ENCODE data around the gene HEPHL1.

HEPHL1 gene

DNA sequence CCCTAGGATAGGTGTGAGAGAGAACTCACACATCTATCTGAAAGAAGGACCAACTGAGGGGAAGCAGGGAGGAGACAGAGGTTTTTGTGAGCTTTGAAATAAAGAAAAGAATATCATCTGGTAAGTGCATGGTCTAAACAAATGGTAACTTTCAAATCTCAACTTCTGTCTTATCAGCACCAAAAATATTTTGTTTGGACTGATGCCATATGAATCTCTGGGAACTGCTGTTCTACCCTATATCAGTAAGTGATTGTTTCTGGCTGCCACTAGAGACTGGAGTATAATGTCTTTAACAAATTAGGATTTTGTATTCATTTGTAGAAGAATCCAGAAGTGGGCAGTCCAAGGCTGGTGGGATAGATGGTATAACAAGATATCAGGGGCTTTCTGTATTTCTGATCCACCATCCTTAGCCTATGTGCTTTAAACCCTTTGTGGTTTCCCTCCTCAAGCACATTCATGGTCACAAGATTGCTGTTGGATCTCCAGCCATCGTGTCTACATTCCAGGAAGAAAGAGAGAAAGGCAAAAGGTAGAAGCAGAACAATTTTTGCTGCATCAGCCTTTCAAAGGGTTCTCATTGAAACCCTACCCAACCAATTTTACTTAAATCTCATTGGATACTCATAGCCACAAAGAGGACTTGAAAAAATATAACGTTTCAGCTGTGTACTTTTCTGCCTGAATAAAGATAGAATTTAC is 4.7 kb downstream of the HEPHL1 start:
- DNase-seq, result no peak
- no peaks in the 10 kb centered on the region for H3K27me3 ChIP-seq
- intact Hi-C loops (cut with DNase I; ENCODE audit: low total_unique reads), result no loop called here
- no peaks in the 10 kb centered on the region for H3K36me3 ChIP-seq
- TF ChIP-seq, protein P1, sequence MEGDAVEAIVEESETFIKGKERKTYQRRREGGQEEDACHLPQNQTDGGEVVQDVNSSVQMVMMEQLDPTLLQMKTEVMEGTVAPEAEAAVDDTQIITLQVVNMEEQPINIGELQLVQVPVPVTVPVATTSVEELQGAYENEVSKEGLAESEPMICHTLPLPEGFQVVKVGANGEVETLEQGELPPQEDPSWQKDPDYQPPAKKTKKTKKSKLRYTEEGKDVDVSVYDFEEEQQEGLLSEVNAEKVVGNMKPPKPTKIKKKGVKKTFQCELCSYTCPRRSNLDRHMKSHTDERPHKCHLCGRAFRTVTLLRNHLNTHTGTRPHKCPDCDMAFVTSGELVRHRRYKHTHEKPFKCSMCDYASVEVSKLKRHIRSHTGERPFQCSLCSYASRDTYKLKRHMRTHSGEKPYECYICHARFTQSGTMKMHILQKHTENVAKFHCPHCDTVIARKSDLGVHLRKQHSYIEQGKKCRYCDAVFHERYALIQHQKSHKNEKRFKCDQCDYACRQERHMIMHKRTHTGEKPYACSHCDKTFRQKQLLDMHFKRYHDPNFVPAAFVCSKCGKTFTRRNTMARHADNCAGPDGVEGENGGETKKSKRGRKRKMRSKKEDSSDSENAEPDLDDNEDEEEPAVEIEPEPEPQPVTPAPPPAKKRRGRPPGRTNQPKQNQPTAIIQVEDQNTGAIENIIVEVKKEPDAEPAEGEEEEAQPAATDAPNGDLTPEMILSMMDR (IDR thresholded peaks at IDR 0.05), result no peak
- H3K9me3 ChIP-seq, result no peaks in the 10 kb centered on the region
- no peak overlapping the region for H3K27ac ChIP-seq
- no peak overlapping the region for H3K4me3 ChIP-seq
- peaks cover 0 to 12% (median 0%) of the 10 kb centered on the region in 4 donors for H3K4me1 ChIP-seq

DNA sequence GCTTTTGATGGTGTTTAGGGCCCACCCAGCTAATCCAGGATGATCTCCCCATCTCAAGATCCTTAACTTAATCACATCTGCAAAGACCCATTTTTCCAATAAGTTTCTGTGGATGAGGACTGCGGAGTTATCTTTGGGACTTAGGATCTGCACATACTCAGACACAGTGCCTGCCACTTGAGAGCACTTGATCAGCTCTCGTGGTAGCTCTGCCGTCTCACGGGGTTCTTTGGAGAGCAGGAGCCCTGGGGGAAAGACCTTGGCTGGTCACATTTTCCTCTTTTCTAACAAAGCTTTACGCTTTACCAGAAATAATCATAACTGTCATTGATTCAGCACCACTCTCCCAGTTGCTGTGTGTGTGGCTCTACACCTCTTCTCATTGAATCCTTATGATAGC is 6.1 kb downstream of the HEPHL1 start:
- TF ChIP-seq, protein P1 (IDR thresholded peaks at IDR 0.05), result no peak
- Histone ChIP-seq H3K27ac (no peak overlapping the region), H3K36me3 (no peaks in the 10 kb centered on the region), H3K4me1 (no peaks in the 10 kb centered on the region), H3K27me3 (no peaks in the 10 kb centered on the region), H3K9me3 (no peaks in the 10 kb centered on the region), H3K4me3 (no peak overlapping the region)
- DNase-seq, result no peak
- intact Hi-C loops (cut with DNase I; ENCODE audit: low total_unique reads), result no loop called here

DNA sequence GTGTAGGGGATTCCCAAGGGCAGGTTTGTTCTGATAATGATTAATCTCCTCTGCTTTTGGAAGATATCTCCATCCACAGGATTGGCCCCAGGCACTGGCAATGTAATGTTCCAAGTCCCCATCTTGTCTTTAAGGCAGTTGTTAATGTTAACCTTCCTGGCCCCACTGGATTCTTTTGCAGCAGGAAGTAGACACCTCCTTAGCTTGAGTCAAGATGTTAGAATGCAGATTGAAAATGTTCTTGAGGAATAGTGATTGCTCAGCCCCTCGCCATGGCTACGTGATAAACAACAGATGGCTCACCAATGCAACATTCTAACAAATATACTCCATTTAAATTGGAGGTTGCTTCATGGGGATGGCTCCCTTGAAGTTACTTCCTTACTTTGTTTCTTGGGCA is 7.3 kb downstream of the HEPHL1 start:
- no peak overlapping the region for H3K27ac ChIP-seq
- no peak for DNase-seq
- TF ChIP-seq, protein P1 (IDR thresholded peaks at IDR 0.05), result no peak
- H3K4me3 ChIP-seq, result no peak overlapping the region
- no peaks in the 10 kb centered on the region for H3K9me3 ChIP-seq
- no peaks in the 10 kb centered on the region for H3K36me3 ChIP-seq
- H3K27me3 ChIP-seq, result no peaks in the 10 kb centered on the region
- intact Hi-C loops (cut with DNase I; ENCODE audit: low total_unique reads), result no loop called here
- no peaks in the 10 kb centered on the region for H3K4me1 ChIP-seq

DNA sequence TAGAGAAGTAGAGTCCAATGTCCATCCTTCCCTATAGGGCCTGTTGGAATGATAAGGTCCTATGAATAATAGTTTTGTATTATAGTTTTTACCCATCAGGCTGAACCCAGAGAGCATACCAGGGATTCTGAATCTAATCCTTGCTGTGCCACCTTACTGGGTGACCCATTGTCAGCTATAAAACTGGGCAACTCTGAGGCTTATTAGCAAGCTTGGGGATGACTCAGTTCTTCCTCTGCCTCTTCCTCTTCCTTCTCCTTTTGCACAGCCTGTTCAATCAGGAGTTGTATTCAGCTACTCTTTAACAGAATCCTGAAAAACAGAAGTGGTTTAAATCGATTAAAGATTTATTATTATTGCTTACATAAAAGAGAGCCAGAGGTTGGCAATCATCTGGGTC is 8.9 kb downstream of the HEPHL1 start:
- intact Hi-C loops (cut with DNase I; ENCODE audit: low total_unique reads), result no loop called here
- Histone ChIP-seq H3K9me3 (no peaks in the 10 kb centered on the region), H3K27ac (no peak overlapping the region), H3K36me3 (no peaks in the 10 kb centered on the region), H3K4me1 (no peaks in the 10 kb centered on the region), H3K4me3 (no peak overlapping the region), H3K27me3 (no peaks in the 10 kb centered on the region)
- TF ChIP-seq, protein P1 (IDR thresholded peaks at IDR 0.05), result no peak
- DNase-seq, result no peak

DNA sequence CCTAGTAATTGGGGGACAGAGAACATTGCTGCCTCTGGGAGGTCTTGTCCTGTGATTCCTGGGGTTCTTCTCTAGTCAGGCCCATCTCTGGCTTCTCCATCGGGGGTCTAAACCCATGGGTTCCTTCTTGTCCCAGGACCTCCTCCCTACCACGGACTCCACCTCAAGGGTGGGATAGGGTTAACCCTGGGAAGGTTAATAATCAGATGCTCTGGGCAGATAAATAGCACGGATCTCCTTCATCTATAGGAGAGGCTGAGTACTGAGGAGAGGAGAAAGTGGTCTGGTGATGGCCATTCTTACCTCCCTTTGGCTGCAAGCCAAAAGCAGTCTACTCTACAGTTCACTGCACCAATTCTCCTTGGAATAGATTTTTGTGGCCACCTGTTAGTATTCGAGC is 10.5 kb downstream of the HEPHL1 start:
- no peak for DNase-seq
- no peak overlapping the region for H3K27ac ChIP-seq
- no peaks in the 10 kb centered on the region for H3K9me3 ChIP-seq
- no peak overlapping the region for H3K4me3 ChIP-seq
- H3K36me3 ChIP-seq, result no peaks in the 10 kb centered on the region
- TF ChIP-seq, protein P1 (IDR thresholded peaks at IDR 0.05), result no peak
- intact Hi-C loops (cut with DNase I; ENCODE audit: low total_unique reads), result no loop called here
- H3K27me3 ChIP-seq, result no peaks in the 10 kb centered on the region
- H3K4me1 ChIP-seq, result no peaks in the 10 kb centered on the region

DNA sequence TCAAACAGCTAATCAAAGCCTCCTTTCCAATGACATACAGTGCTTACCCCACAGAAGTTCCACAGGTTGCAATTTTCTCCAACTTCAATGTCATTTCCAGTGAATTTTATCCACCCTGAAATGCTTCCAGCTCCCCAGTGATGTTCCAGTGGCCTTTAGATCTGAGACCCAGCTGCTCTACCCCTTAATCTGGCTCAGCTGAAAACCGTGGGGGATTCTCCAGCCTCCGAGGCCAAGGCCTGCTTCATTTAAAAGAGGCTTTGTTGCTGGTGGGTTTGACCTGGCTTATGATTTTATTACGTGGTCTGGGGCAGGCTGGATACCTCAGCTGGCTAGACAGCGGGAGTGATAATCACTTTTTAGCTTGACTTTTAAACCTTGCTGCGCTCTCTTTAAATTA is 10.9 kb downstream of the HEPHL1 start:
- TF ChIP-seq, protein P1 (IDR thresholded peaks at IDR 0.05), result no peak
- intact Hi-C loops (cut with DNase I; ENCODE audit: low total_unique reads), result no loop called here
- no peak for DNase-seq
- Histone ChIP-seq H3K27me3 (no peaks in the 10 kb centered on the region), H3K36me3 (no peaks in the 10 kb centered on the region), H3K27ac (no peak overlapping the region), H3K4me3 (no peak overlapping the region), H3K4me1 (no peaks in the 10 kb centered on the region), H3K9me3 (no peaks in the 10 kb centered on the region)
